Gastrocnemius medialis (tissue), 4 donors: ENCODE data around the gene AVPR1A.

ENCODE experiments used
- CTCF ChIP-seq, 5 experiments: fragments of 450-650 bp in 3 of 5; fragments of 200-600 bp in 2 of 5; sonication (generic) in 2 of 5; IDR thresholded peaks in 4 of 5; conservative IDR thresholded peaks in 1 of 5; 1 replicate in 4 of 5; 2 replicates in 1 of 5; pipeline ENCODE4 v1.5.1; 2016 to 2019; ENCODE audit warnings: antibody characterized with exemption in 5 of 5, mild to moderate bottlenecking in 3 of 5, moderate library complexity in 3 of 5
- POLR2A ChIP-seq, 2 donors: fragments of 450-650 bp; IDR thresholded peaks; one replicate each; pipeline ENCODE4 v1.6.1; 2017; ENCODE audit warnings: antibody characterized with exemption in 2 of 2, mild to moderate bottlenecking in 2 of 2, moderate library complexity in 2 of 2

- no peak for TF ChIP-seq POLR2A (IDR thresholded peaks at IDR 0.05)
- TF ChIP-seq CTCF (IDR thresholded peaks at IDR 0.05 in 4 of 5, conservative IDR thresholded peaks at IDR 0.05 in 1 of 5): peak in 4 of 5 experiments; percentile 12 to 61 (median 41)
These were observed 47.4 kb downstream of the AVPR1A start for GRCh38 chr12:63103494-63104131.
